Measurements from ENCODE around the gene MAP3K12.

The MAP3K12 gene

GRCh38 chr12:53495903-53496751 lies 3.1 kb downstream of the MAP3K12 start:
- peak overlapping the region; percentile 9; the same call in 1 of the 2 replicates for H3K27ac ChIP-seq
- TF ChIP-seq CTCF (conservative IDR thresholded peaks at IDR 0.05), result no peak

GRCh38 chr12:53493610-53494391 lies 5.5 kb downstream of the MAP3K12 start:
- no peak for TF ChIP-seq CTCF (conservative IDR thresholded peaks at IDR 0.05)
- peak overlapping the region; percentile 84 for H3K27ac ChIP-seq

DNA sequence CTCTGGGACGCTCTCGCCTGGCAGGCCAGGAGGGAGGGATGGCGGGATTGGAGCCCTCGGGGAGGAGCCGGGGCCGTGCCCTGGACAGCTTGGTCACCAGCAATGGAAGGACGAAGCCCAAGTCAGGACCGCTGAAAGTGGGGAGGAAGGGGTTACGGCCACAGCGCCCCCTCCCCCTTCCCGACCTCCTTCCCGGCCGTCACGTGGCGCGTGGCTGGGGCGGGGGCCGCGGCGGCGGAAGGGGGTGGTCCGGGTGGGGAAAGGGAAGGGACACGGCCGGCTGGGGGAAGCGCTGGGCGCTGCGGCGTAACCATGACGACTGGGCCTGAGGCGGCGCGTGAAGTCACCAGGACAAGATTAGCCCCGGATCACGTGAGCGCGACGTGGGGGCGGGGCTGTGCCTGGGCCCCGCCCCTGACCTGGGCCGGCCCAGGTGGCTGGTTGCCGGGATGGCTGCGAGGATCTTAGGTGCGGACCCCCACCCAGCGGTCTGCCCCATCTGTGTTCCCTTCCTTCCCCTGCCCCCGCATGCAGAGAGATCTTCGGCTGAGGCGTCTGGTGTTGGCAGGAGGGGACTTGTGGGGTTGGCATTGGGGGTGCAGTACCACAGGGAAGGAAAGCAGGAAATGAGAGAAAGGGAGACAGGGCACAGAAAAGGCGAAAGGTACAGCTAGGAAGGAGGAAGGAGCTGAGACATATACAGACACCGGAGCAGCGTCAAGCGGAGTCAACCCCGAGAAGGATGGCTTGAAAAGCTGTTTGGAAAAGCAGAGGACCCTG lies 6.2 kb downstream of the MAP3K12 start:
- TF ChIP-seq CTCF (conservative IDR thresholded peaks at IDR 0.05), result no peak
- peak overlapping the region; percentile 84 for H3K27ac ChIP-seq

DNA sequence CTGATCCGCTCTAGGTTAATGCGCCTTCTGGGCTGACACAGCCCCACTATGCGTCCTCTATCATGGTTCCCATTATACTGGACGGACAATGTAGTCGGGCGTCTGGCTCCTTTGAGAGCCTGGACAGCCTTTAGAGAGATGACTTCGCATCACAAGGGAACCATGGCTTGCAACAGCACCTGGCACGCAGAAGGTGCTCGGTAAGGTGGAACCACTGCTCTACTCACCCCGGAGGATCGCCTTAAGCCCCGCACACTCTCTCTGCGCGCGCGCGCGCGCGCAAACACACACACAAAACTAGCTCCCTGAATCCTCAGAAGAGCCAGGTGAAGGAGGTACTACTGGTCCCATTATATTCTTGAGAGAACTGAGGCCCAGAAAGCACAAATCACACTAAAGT lies 7.1 kb downstream of the MAP3K12 start:
- no peak for TF ChIP-seq CTCF (conservative IDR thresholded peaks at IDR 0.05)
- peak overlapping the region; percentile 84 for H3K27ac ChIP-seq

DNA sequence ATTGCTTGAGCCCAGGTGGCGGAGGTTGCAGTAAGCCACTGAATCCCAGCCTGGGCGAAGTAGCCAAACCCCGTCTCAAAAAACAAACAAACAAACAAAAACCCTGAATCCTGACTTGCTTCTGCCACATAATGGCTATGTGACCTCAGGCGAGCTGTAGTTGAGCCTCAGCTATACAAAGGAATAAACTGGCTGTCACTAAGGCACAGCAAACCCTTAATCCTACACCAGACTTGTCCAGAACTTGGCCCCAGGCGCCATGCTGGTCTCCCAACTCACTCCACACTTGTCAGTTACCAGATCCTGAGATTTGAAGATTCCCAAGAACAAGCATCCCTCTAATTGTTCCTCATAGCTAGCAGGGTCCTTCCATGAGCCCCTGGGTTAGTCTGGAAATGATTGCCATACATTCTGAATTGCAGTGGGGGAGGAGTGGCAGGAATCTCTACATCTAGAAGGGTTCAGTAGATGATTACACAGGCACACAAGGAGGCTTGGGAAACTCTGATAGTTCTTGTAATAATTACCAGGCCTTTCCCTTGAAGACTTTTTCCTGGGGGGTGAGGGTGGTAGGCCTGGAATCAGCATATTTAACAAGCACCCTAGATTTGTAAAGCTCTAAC lies 9.9 kb downstream of the MAP3K12 start:
- H3K27ac ChIP-seq, result no peak overlapping the region
- TF ChIP-seq CTCF (conservative IDR thresholded peaks at IDR 0.05), result no peak

DNA sequence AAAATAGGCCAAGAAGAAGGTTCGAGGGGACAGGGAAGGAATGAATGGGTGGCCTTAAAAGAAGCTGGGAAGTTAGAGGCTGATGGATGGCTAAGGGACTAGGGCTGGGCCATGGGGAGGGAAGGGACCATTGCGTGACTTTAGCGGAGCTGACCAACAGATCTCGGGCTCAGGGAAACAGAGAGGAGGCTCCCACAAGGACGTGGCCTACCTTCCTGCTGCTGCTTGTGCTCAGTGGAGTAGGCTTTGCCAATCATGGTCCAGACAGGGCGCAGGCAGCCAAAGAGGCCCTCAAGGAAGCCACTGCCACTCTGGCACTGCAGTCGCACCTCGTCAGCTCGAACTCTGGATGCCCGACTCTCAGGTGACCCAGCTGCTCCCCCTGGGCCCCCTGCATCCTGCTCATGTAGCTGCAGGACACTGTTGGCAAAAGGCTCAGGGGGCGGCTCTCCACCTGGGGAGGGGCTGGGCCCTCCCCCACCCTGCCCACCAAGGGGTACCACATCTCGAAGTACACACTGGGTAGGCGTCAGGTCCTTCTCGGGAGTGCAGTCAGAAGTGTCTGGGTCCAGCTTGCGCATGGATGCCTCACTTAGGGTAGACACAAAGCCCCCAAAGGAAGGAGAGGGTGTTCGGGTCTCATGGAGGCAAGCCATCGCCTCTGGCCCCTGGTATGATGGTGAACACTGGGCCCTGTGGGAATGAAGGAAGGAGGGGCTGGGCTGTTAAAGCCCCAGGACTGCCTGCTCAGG lies 12.3 kb downstream of the MAP3K12 start:
- TF ChIP-seq CTCF (conservative IDR thresholded peaks at IDR 0.05), result no peak
- no peak overlapping the region; the same call in 1 of the 2 replicates for H3K27ac ChIP-seq
